Stimulated activated CD4-positive, alpha-beta T cell treated with anti-CD3 and anti-CD28 coated beads, Interleukin-4, amount 100 ng/mL, for 24 hours (primary cell): ENCODE data around the gene SKOR2.

Experiments used
- DNase-seq: peaks from one replicate; pipeline ENCODE4 v3.0.0-alpha.2; 2020

The SKOR2 gene

GRCh38 chr18:47251289-47252120 lies at the start of gene SKOR2:
TSS of gene SKOR2 (minus strand) at chr18:47251660. CDS start at chr18:47249183, 2,477 bp downstream.
- DNase-seq = no peak

- DNase-seq = no peak
Measured at GRCh38 chr18:47296462-47296861, 45.0 kb upstream of the SKOR2 start.

- no peak for DNase-seq
Measured at GRCh38 chr18:47294801-47295200, 43.3 kb upstream of the SKOR2 start.

GRCh38 chr18:47288741-47289140 lies 37.3 kb upstream of the SKOR2 start:
- DNase-seq = no peak

- no peak for DNase-seq
Measured at GRCh38 chr18:47287911-47288585, 36.6 kb upstream of the SKOR2 start.

GRCh38 chr18:47286776-47287410 lies 35.4 kb upstream of the SKOR2 start:
- no peak for DNase-seq

GRCh38 chr18:47285456-47285855 lies 34.0 kb upstream of the SKOR2 start:
- no peak for DNase-seq

GRCh38 chr18:47284721-47285395 lies 33.4 kb upstream of the SKOR2 start:
- DNase-seq = no peak

GRCh38 chr18:47283476-47283875 lies 32.0 kb upstream of the SKOR2 start:
- no peak for DNase-seq

- DNase-seq = no peak
Measured at GRCh38 chr18:47280121-47280520, 28.7 kb upstream of the SKOR2 start.

- no peak for DNase-seq
Measured at GRCh38 chr18:47274961-47275360, 23.5 kb upstream of the SKOR2 start.

- DNase-seq = no peak
Measured at GRCh38 chr18:47265197-47265596, 13.7 kb upstream of the SKOR2 start.

GRCh38 chr18:47264308-47264700 lies 12.8 kb upstream of the SKOR2 start:
- no peak for DNase-seq

GRCh38 chr18:47263430-47264307 lies 12.2 kb upstream of the SKOR2 start:
- DNase-seq = no peak

- DNase-seq = no peak
Measured at GRCh38 chr18:47263150-47263429, 11.6 kb upstream of the SKOR2 start.

- no peak for DNase-seq
Measured at GRCh38 chr18:47262301-47263149, 11.1 kb upstream of the SKOR2 start.

GRCh38 chr18:47261902-47262300 lies 10.4 kb upstream of the SKOR2 start:
- no peak for DNase-seq

- DNase-seq = no peak
Measured at GRCh38 chr18:47260924-47261701, 9.7 kb upstream of the SKOR2 start.

- DNase-seq = no peak
Measured at GRCh38 chr18:47260120-47260923, 8.9 kb upstream of the SKOR2 start.
